ENCODE measurements around the gene ID2.

DNA sequence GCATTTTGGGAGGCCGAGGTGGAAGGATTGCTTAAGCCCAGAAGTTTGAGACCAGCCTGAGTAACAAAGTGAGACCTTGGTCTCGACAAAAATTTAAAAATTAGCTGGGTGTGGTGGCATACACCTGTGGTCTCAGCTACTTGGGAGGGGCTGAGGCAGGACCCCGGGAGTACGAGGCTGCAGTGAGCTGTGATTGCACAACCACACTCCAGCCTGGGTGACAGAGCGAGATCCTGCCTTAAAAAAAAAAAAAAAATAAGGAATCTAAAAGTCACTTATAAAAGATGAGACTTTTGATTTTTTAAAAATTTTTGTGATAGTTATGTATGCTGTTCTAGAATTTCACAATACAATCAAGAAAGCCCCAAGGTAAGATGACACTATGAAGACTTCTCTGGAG is 33.1 kb downstream of the ID2 start:
- TF ChIP-seq, protein P1, sequence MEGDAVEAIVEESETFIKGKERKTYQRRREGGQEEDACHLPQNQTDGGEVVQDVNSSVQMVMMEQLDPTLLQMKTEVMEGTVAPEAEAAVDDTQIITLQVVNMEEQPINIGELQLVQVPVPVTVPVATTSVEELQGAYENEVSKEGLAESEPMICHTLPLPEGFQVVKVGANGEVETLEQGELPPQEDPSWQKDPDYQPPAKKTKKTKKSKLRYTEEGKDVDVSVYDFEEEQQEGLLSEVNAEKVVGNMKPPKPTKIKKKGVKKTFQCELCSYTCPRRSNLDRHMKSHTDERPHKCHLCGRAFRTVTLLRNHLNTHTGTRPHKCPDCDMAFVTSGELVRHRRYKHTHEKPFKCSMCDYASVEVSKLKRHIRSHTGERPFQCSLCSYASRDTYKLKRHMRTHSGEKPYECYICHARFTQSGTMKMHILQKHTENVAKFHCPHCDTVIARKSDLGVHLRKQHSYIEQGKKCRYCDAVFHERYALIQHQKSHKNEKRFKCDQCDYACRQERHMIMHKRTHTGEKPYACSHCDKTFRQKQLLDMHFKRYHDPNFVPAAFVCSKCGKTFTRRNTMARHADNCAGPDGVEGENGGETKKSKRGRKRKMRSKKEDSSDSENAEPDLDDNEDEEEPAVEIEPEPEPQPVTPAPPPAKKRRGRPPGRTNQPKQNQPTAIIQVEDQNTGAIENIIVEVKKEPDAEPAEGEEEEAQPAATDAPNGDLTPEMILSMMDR (IDR thresholded peaks at IDR 0.05), result no peak
- TF ChIP-seq, protein P2, sequence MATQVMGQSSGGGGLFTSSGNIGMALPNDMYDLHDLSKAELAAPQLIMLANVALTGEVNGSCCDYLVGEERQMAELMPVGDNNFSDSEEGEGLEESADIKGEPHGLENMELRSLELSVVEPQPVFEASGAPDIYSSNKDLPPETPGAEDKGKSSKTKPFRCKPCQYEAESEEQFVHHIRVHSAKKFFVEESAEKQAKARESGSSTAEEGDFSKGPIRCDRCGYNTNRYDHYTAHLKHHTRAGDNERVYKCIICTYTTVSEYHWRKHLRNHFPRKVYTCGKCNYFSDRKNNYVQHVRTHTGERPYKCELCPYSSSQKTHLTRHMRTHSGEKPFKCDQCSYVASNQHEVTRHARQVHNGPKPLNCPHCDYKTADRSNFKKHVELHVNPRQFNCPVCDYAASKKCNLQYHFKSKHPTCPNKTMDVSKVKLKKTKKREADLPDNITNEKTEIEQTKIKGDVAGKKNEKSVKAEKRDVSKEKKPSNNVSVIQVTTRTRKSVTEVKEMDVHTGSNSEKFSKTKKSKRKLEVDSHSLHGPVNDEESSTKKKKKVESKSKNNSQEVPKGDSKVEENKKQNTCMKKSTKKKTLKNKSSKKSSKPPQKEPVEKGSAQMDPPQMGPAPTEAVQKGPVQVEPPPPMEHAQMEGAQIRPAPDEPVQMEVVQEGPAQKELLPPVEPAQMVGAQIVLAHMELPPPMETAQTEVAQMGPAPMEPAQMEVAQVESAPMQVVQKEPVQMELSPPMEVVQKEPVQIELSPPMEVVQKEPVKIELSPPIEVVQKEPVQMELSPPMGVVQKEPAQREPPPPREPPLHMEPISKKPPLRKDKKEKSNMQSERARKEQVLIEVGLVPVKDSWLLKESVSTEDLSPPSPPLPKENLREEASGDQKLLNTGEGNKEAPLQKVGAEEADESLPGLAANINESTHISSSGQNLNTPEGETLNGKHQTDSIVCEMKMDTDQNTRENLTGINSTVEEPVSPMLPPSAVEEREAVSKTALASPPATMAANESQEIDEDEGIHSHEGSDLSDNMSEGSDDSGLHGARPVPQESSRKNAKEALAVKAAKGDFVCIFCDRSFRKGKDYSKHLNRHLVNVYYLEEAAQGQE (IDR thresholded peaks at IDR 0.05; ENCODE audit: insufficient read depth in 1 of 2, low read depth in 2 of 2, low read length in 1 of 2), result no peak
- no peak for TF ChIP-seq POLR2AphosphoS5 (IDR thresholded peaks at IDR 0.05; ENCODE audit: low read depth, low read length)
- TF ChIP-seq TCF7L2 (IDR thresholded peaks at IDR 0.05; ENCODE audit: low read depth, low read length), result no peak
- no peak for TF ChIP-seq SIN3A (IDR thresholded peaks at IDR 0.05; ENCODE audit: borderline replicate concordance, insufficient read depth, low read depth, low read length)
